GM23248 (cell line): ENCODE data around the gene VPS33A. TPM values are rescaled to one million over a fixed set of nuclear protein-coding genes. Genes with fewer than 3 reads are reported as not detected.
"Not testable (repeated sequence)": the region's sequence is repeated elsewhere in the genome, so short reads cannot be mapped to it uniquely, and the experiment has no call there.

Experiments
- DNase-seq: peaks from one replicate; pipeline ENCODE4 v3.0.0-alpha.2; 2015
- H2AFZ ChIP-seq: fragments of 200-600 bp; sonication (generic); 2 replicates; pipeline ENCODE4 v1.6.1; 2016; ENCODE audit warnings: antibody characterized with exemption
- H3F3A ChIP-seq: fragments of 200-600 bp; sonication (generic); 2 replicates; pipeline ENCODE4 v1.6.1; 2016; ENCODE audit warnings: mild to moderate bottlenecking, antibody characterized with exemption, mixed run types; ENCODE audit not compliant: insufficient read depth
- H3K27ac ChIP-seq: fragments of 200-600 bp; sonication (generic); 2 replicates; pipeline ENCODE4 v1.5.1; 2016; ENCODE audit warnings: mild to moderate bottlenecking
- H3K27me3 ChIP-seq: fragments of 200-600 bp; sonication (generic); replicated peaks from 2 replicates; pipeline ENCODE4 v1.6.1; 2016; ENCODE audit warnings: mild to moderate bottlenecking; ENCODE audit not compliant: insufficient read depth
- H3K36me3 ChIP-seq: fragments of 200-600 bp; sonication (generic); 2 replicates; pipeline ENCODE4 v1.6.1; 2016; ENCODE audit warnings: low read depth, mild to moderate bottlenecking
- H3K4me1 ChIP-seq: fragments of 200-600 bp; sonication (generic); 2 replicates; pipeline ENCODE4 v1.6.1; 2016; ENCODE audit warnings: mild to moderate bottlenecking; ENCODE audit not compliant: insufficient read depth
- H3K4me2 ChIP-seq: fragments of 200-600 bp; sonication (generic); one replicate; pipeline ENCODE4 v1.6.1; 2016; ENCODE audit warnings: mild to moderate bottlenecking; ENCODE audit not compliant: unreplicated experiment
- H3K4me3 ChIP-seq: fragments of 200-600 bp; sonication (generic); 2 replicates; pipeline ENCODE4 v1.5.1; 2016; ENCODE audit warnings: mild to moderate bottlenecking
- H3K79me2 ChIP-seq: fragments of 200-600 bp; sonication (generic); 2 replicates; pipeline ENCODE4 v1.6.1; 2016; ENCODE audit warnings: mild to moderate bottlenecking; ENCODE audit not compliant: insufficient read depth
- H3K9ac ChIP-seq: fragments of 200-600 bp; sonication (generic); 2 replicates; pipeline ENCODE4 v1.6.1; 2016; ENCODE audit warnings: mild to moderate bottlenecking
- H3K9me2 ChIP-seq: fragments of 200-600 bp; sonication (generic); 2 replicates; pipeline ENCODE4 v1.6.1; 2016; ENCODE audit warnings: mixed run types, mild to moderate bottlenecking, moderate library complexity; ENCODE audit not compliant: insufficient read depth
- H3K9me3 ChIP-seq: fragments of 200-600 bp; sonication (generic); one replicate; pipeline ENCODE4 v1.6.1; 2017; ENCODE audit warnings: low read depth
- H4K20me1 ChIP-seq: fragments of 200-600 bp; sonication (generic); 2 replicates; pipeline ENCODE4 v1.6.0; 2016; ENCODE audit not compliant: insufficient read depth
- EZH2 ChIP-seq: fragments of 200-600 bp; sonication (generic); IDR thresholded peaks from 2 replicates; pipeline ENCODE4 v1.6.1; 2018; ENCODE audit warnings: antibody characterized with exemption, mild to moderate bottlenecking; ENCODE audit not compliant: insufficient read depth, poor library complexity, severe bottlenecking
- EZH2phosphoT487 ChIP-seq: fragments of 200-600 bp; sonication (generic); IDR thresholded peaks from 2 replicates; pipeline ENCODE4 v1.6.1; 2018; ENCODE audit warnings: antibody characterized with exemption, moderate library complexity, mild to moderate bottlenecking, low read depth; ENCODE audit not compliant: insufficient read depth
- WGBS, 2 experiments: methylation state at CpG; one replicate each; pipeline ENCODE4 v1.1.6; 2015 to 2017; ENCODE audit warnings: low lambda C conversion rate in 2 of 2, low coverage in 1 of 2; ENCODE audit errors: missing lambda C conversion rate in 2 of 2; 5-methylcytosine and 5-hydroxymethylcytosine counted together
- in situ Hi-C: fragments of 300-500 bp; cut with MboI; formaldehyde crosslinking; loops from 2 replicates; pipeline ENCODE4 v1.15.0; 2020
- polyA plus RNA-seq: library from polyadenylated mRNA; unstranded; fragments of >200 nt; fragmentation: Nextera tagmentation; extraction: Ambion mirVana; gene quantifications from 2 replicates; pipeline ENCODE4 v1.2.1, GENCODE V29; 2016
- total RNA-seq: library from RNA; depleted of rRNA; stranded (reverse); fragments of >200 nt; shearing (Covaris generic); gene quantifications from 2 replicates; pipeline ENCODE4 v1.2.3, GENCODE V29; 2014

The VPS33A gene
- total and polyA plus RNA-seq, 2 experiments from 2014 or later = 16.0 to 16.2 TPM

DNA sequence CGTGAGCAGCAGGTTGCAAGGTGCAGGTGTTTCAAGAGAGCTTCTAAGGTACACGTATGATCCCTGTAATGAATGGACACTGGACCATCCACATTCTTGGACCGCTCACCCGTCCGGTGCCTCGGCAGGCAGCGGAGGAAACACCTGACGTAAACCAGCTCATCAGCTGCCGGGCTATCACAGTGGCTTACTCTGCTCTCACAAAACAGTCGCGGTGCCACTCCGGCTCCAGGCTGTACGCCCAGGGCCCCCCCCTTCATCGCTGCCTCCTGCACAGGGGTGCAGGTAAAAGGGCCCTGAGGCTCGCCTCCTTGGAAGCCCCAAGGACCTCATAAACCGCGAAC lies 436 bp downstream of the VPS33A start:
- WGBS, 2 experiments = 1 to 2% methylated on average over 17 of the region's 17 CpGs
- Histone ChIP-seq H3K9ac (peak overlapping the region; percentile 90), H2AFZ (peak overlapping the region; percentile 98), H3K9me2 (no peaks in the 10 kb centered on the region), H3K4me2 (peak overlapping the region; percentile 90), H3K4me1 (peaks cover 7% of the 10 kb centered on the region; the same call in 1 of the 2 replicates), H3K36me3 (peaks cover 10% of the 10 kb centered on the region; the same call in 1 of the 2 replicates), H3K9me3 (no peaks in the 10 kb centered on the region), H3K27ac (peak overlapping the region; percentile 81), H4K20me1 (no peaks in the 10 kb centered on the region), H3K4me3 (peak overlapping the region; percentile 94), H3F3A (peaks cover 5% of the 10 kb centered on the region; the same call in 1 of the 2 replicates), H3K27me3 (no peaks in the 10 kb centered on the region), H3K79me2 (peaks cover 22% of the 10 kb centered on the region)
- TF ChIP-seq EZH2phosphoT487 (no peak), EZH2 (no peak)
- in situ Hi-C loops = no loop called here
- DNase-seq = peak; percentile 61

- in situ Hi-C loops = no loop called here
- Histone ChIP-seq H3K9me2 (no peaks in the 10 kb centered on the region), H3K9ac (peak overlapping the region; percentile 90), H3K4me3 (peak overlapping the region; percentile 94), H3K27me3 (no peaks in the 10 kb centered on the region), H3K4me1 (peaks cover 7% of the 10 kb centered on the region; the same call in 1 of the 2 replicates), H2AFZ (peak overlapping the region; percentile 98), H3K27ac (peak overlapping the region; percentile 81), H3K36me3 (peaks cover 9% of the 10 kb centered on the region; the same call in 1 of the 2 replicates), H3K79me2 (peaks cover 22% of the 10 kb centered on the region), H3F3A (peaks cover 5% of the 10 kb centered on the region; the same call in 1 of the 2 replicates), H4K20me1 (no peaks in the 10 kb centered on the region), H3K9me3 (no peaks in the 10 kb centered on the region), H3K4me2 (peak overlapping the region; percentile 90)
- no peak for TF ChIP-seq EZH2
- no peak for TF ChIP-seq EZH2phosphoT487
- peak; percentile 12 for DNase-seq
- WGBS, 2 experiments = 44 to 63% methylated on average over 1 of the region's 1 CpG
Measured at GRCh38 chr12:122265476-122265875, 818 bp downstream of the VPS33A start.

DNA sequence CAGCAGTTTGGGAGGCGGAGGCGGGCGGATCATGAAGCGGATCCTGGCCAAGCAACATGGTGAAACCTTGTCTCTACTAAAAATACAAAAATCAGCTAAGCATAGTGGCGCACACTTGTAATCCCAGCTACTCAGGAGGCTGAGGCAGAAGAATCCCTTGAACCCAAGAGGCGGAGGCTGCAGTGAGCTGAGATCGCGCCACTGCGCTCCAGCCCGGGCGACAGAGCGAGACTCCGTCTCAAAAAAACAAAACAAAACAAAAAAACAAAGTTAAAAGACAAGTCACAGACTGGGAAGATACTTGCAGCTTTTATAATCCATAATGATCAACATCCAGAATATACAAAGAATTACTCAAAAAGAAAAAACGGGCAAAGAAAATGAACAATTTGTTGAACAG lies 5.6 kb downstream of the VPS33A start:
- in situ Hi-C loops, H3K27me3 ChIP-seq, DNase-seq, H3K4me3 ChIP-seq, H3K4me2 ChIP-seq, H3K9ac ChIP-seq, H3K4me1 ChIP-seq, H2AFZ ChIP-seq, H3F3A ChIP-seq, H3K27ac ChIP-seq, H3K9me3 ChIP-seq, H4K20me1 ChIP-seq, H3K9me2 ChIP-seq: not testable (repeated sequence)
- WGBS, 2 experiments = 90 to 91% methylated on average over 14 of the region's 14 CpGs
- Histone ChIP-seq H3K79me2 (peaks cover 28% of the 10 kb centered on the region), H3K36me3 (peaks cover 22% of the 10 kb centered on the region)

GRCh38 chr12:122258939-122259338 lies 7.4 kb downstream of the VPS33A start:
- H3K9me3 ChIP-seq = not testable (repeated sequence)

GRCh38 chr12:122258462-122258861 lies 7.8 kb downstream of the VPS33A start:
- H3K9me2 ChIP-seq, H2AFZ ChIP-seq, H3K4me3 ChIP-seq, H3K4me2 ChIP-seq, H3K27me3 ChIP-seq, H3K9me3 ChIP-seq, DNase-seq, H3K4me1 ChIP-seq, H3F3A ChIP-seq, in situ Hi-C loops, H3K9ac ChIP-seq, H4K20me1 ChIP-seq, H3K27ac ChIP-seq: not testable (repeated sequence)
- 90 to 100% methylated on average over 4 of the region's 4 CpGs for WGBS, 2 experiments
- H3K36me3 ChIP-seq = peaks cover 22% of the 10 kb centered on the region
- peaks cover 10% of the 10 kb centered on the region; the same call in 1 of the 2 replicates for H3K79me2 ChIP-seq

More at GRCh38 chr12:122258939-122259338, 7.4 kb downstream of the VPS33A start:
- H3K27ac ChIP-seq, H2AFZ ChIP-seq, in situ Hi-C loops, DNase-seq, H3K4me1 ChIP-seq, H3K4me3 ChIP-seq, H3K27me3 ChIP-seq, H3F3A ChIP-seq, H4K20me1 ChIP-seq, H3K4me2 ChIP-seq, H3K9me2 ChIP-seq, H3K9ac ChIP-seq: not testable (repeated sequence)
- WGBS, 2 experiments = 100% methylated on average over 4 of the region's 4 CpGs
- Histone ChIP-seq H3K36me3 (peaks cover 22% of the 10 kb centered on the region), H3K79me2 (peaks cover 10% of the 10 kb centered on the region; the same call in 1 of the 2 replicates)
